ENCODE data around the gene NAXE. TPM values are rescaled to one million over a fixed set of nuclear protein-coding genes. Genes with fewer than 3 reads are reported as not detected.
A peak's percentile ranks its signal among the peaks of the same experiment; 100 is the strongest.

Gene NAXE
- total RNA-seq, 1 experiment from 2014 or later, result 90.3 TPM

DNA sequence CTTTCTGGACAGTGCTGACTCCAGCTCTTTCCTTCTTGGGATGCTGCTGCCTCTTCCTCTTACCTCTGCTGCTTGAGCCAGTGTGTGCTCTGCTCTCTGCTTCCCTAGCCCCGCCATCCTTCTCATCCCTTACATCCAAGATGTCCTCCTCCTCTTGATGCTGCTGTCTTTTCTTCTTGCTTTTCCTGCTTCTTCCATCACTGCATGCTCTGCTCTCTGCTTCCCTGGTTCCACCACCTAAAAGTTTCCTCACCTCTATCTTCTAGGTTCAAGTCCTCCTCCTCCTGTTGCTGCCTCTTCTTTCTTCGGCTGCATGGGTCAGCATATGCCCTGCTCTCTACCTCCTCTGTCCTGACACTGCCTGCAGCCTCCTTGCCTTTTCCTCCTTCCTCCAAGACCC lies 3.4 kb downstream of the NAXE start:
- Histone ChIP-seq H2AFZ (no peak overlapping the region), H3K4me2 (no peak overlapping the region), H3K36me3 (ENCODE audit: low read depth) (peaks cover 19% of the 10 kb centered on the region), H3K9me3 (ENCODE audit: insufficient read depth, low read depth) (no peaks in the 10 kb centered on the region), H3K9me2 (ENCODE audit: insufficient read depth) (no peaks in the 10 kb centered on the region), H3K79me2 (ENCODE audit: low read depth) (peaks cover 26% of the 10 kb centered on the region), H4K20me1 (ENCODE audit: insufficient read depth) (no peaks in the 10 kb centered on the region), H3K4me1 (replicated peaks; ENCODE audit: insufficient read depth) (peaks cover 14% of the 10 kb centered on the region), H3K4me3 (no peak overlapping the region), H3F3A (ENCODE audit: insufficient read depth, low read depth) (peaks cover 57% of the 10 kb centered on the region; the same call in 1 of the 2 replicates), H3K27me3 (ENCODE audit: insufficient read depth, low read depth) (no peaks in the 10 kb centered on the region), H3K27ac (no peak overlapping the region)
- DNase-seq, result no peak
- ChIA-PET CTCF (no interaction called here), POLR2A (ENCODE audit: unreplicated experiment) (interaction anchor here (0.6 kb wide), 1 partner anchor 94 kb away, joined by 4 read pairs; no protein-coding TSS in a partner anchor)
- intact Hi-C loops (cut with micrococcal nuclease; ENCODE audit: unreplicated experiment), result no loop called here
- BruUV-seq (replicated peaks), result TSS peak; percentile 26
- TF ChIP-seq CTCF (conservative IDR thresholded peaks at IDR 0.05), result no peak
- TF ChIP-seq EZH2 (IDR thresholded peaks at IDR 0.05; ENCODE audit: low read depth), result no peak

DNA sequence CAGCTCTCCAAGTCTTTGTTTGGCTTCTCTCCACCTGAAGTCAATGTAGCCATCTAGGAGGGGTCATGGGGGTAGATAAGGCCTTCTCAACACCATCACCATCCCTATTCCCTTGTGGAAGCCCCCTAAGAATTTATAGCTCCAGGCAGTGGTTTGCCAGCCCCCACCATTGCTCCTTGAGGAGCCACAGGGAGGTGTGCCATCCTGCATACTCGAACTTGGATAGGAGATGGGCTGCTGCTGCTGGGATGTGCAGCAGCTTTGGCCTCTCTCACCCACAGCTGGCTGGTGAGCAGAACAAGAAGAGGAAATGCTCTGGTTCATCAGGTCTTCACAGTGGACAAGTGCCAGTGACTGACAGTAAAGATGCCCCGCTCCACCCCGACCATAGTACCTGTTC lies 4.8 kb downstream of the NAXE start:
- H3K9me2 ChIP-seq (ENCODE audit: insufficient read depth), result no peaks in the 10 kb centered on the region
- POLR2A ChIA-PET (ENCODE audit: unreplicated experiment), result interaction anchor here (0.6 to 0.7 kb wide), 2 partner anchors 95 to 150 kb away, joined by 3 read pairs; no protein-coding TSS in a partner anchor
- no peaks in the 10 kb centered on the region for H4K20me1 ChIP-seq (ENCODE audit: insufficient read depth)
- no peak for DNase-seq
- no peaks in the 10 kb centered on the region for H3K9me3 ChIP-seq (ENCODE audit: insufficient read depth, low read depth)
- H3K79me2 ChIP-seq (ENCODE audit: low read depth), result peaks cover 40% of the 10 kb centered on the region
- intact Hi-C loops (cut with micrococcal nuclease; ENCODE audit: unreplicated experiment), result no loop called here
- no peak overlapping the region for H3K4me3 ChIP-seq
- peaks cover 12% of the 10 kb centered on the region for H3K4me1 ChIP-seq (replicated peaks; ENCODE audit: insufficient read depth)
- peaks cover 19% of the 10 kb centered on the region for H3K36me3 ChIP-seq (ENCODE audit: low read depth)
- H2AFZ ChIP-seq, result no peak overlapping the region
- no peak overlapping the region for H3K4me2 ChIP-seq
- no peak overlapping the region for H3K27ac ChIP-seq
- H3F3A ChIP-seq (ENCODE audit: insufficient read depth, low read depth), result peaks cover 53% of the 10 kb centered on the region; the same call in 1 of the 2 replicates
- no peak for TF ChIP-seq CTCF (conservative IDR thresholded peaks at IDR 0.05)
- TF ChIP-seq EZH2 (IDR thresholded peaks at IDR 0.05; ENCODE audit: low read depth), result no peak
- CTCF ChIA-PET, result no interaction called here
- BruUV-seq (replicated peaks), result no TSS peak
- H3K27me3 ChIP-seq (ENCODE audit: insufficient read depth, low read depth), result no peaks in the 10 kb centered on the region

GRCh38 chr1:156598125-156598524 lies 6.5 kb downstream of the NAXE start:
- peaks cover 16% of the 10 kb centered on the region for H3K4me1 ChIP-seq (replicated peaks; ENCODE audit: insufficient read depth)
- TF ChIP-seq EZH2 (IDR thresholded peaks at IDR 0.05; ENCODE audit: low read depth) (no peak), CTCF (conservative IDR thresholded peaks at IDR 0.05) (no peak)
- H3K79me2 ChIP-seq (ENCODE audit: low read depth), result peaks cover 32% of the 10 kb centered on the region
- H3K9me3 ChIP-seq (ENCODE audit: insufficient read depth, low read depth), result no peaks in the 10 kb centered on the region
- BruUV-seq (replicated peaks), result no TSS peak
- no peak overlapping the region for H3K4me3 ChIP-seq
- no peaks in the 10 kb centered on the region for H3K27me3 ChIP-seq (ENCODE audit: insufficient read depth, low read depth)
- CTCF ChIA-PET, result no interaction called here
- H3K9me2 ChIP-seq (ENCODE audit: insufficient read depth), result no peaks in the 10 kb centered on the region
- no peak overlapping the region for H3K27ac ChIP-seq
- no peak overlapping the region for H2AFZ ChIP-seq
- peaks cover 48% of the 10 kb centered on the region; the same call in 1 of the 2 replicates for H3F3A ChIP-seq (ENCODE audit: insufficient read depth, low read depth)
- intact Hi-C loops (cut with micrococcal nuclease; ENCODE audit: unreplicated experiment), result no loop called here
- H3K36me3 ChIP-seq (ENCODE audit: low read depth), result peaks cover 19% of the 10 kb centered on the region
- POLR2A ChIA-PET (ENCODE audit: unreplicated experiment), result no interaction called here
- no peaks in the 10 kb centered on the region for H4K20me1 ChIP-seq (ENCODE audit: insufficient read depth)
- no peak overlapping the region for H3K4me2 ChIP-seq
- DNase-seq, result no peak
